Measurements from ENCODE around the gene HSCB. TPM values are rescaled to one million over a fixed set of nuclear protein-coding genes. Genes with fewer than 3 reads are reported as not detected.
"Not testable (repeated sequence)": the region's sequence is repeated elsewhere in the genome, so short reads cannot be mapped to it uniquely, and the experiment has no call there.

HSCB gene
- total RNA-seq (2014; rRNA removed; shearing (Covaris generic)) = 10.4 and 15.4 TPM in 2 replicates

- DNase-seq (ENCODE audit: low spot score) = peak; percentile 96
These were observed at the start of gene HSCB, which contains the start of gene CHEK2 for GRCh38 chr22:28741785-28742561. TSS of gene HSCB (plus strand) at chr22:28742039. CDS start at chr22:28742096, 57 bp downstream. TSS of gene CHEK2 (minus strand) at chr22:28741820. CDS start at chr22:28734721, 7,099 bp downstream.

GRCh38 chr22:28693041-28693760 lies 48.6 kb upstream of the HSCB start:
- DNase-seq (ENCODE audit: low spot score) = not testable (repeated sequence)

- DNase-seq (ENCODE audit: low spot score) = no peak
These were observed 38.9 kb upstream of the HSCB start for GRCh38 chr22:28702891-28703290.

DNA sequence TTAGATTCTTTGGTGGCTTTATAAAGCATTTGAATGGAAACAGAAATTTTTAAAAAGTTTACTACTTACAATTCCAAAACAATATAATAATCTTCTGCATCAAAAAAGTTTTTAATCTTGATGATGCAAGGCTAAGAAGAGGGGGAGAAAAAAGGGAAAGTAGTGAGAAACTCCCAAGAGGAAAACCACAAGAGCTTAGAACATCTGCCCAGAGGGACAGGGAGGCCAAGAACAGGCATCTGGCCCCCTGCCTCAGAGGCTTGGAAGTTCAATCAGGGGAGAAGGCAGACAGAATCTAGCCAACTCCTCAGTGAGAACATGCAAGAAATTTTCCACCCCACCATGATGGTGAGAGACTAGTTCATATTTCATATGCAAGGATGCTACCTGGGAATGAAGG lies 38.4 kb upstream of the HSCB start:
- no peak for DNase-seq (ENCODE audit: low spot score)

- no peak for DNase-seq (ENCODE audit: low spot score)
These were observed 35.0 kb upstream of the HSCB start for GRCh38 chr22:28706845-28707244.

DNA sequence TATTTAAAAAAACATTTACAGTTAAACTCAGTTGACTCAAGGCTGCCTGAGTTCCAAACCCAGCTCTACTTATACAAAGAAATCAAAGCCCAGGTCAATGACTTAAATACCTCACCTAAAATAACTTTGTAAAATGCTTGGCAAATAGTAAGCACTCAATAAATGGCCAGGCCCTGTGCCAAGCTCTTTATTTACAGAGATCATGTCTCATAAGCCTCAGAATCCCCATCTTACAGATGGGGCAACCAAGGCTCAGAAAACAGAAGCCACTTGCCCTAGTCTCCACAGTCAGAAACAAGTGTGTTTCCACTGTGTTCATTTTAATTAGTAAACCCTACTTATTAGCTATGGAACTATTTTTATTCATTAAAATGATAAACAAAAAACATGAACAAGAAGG lies 31.7 kb upstream of the HSCB start:
- no peak for DNase-seq (ENCODE audit: low spot score)

- peak; percentile 14 for DNase-seq (ENCODE audit: low spot score)
These were observed 31.2 kb upstream of the HSCB start for GRCh38 chr22:28710576-28711191.

DNA sequence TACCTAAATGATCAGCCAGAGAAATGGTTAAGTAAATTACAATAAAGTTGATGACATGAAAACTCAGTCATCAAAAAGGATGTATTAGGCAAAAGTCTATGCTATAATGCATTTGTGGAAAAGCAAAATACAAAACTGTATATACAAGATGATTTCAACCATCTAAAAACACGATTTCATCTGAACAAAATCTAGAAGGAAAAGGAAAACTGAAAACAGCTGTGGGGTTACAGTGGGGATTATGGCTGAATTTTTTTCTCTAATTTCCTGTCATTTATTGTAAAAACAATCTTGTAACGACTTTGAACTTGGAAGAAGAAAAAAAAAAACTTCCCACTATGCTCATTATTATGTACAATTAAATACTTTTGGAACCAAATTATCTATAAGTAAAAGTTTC lies 30.5 kb upstream of the HSCB start:
- DNase-seq (ENCODE audit: low spot score) = no peak

- DNase-seq (ENCODE audit: low spot score) = peak; percentile 80
These were observed 29.7 kb upstream of the HSCB start for GRCh38 chr22:28711820-28712777.

DNA sequence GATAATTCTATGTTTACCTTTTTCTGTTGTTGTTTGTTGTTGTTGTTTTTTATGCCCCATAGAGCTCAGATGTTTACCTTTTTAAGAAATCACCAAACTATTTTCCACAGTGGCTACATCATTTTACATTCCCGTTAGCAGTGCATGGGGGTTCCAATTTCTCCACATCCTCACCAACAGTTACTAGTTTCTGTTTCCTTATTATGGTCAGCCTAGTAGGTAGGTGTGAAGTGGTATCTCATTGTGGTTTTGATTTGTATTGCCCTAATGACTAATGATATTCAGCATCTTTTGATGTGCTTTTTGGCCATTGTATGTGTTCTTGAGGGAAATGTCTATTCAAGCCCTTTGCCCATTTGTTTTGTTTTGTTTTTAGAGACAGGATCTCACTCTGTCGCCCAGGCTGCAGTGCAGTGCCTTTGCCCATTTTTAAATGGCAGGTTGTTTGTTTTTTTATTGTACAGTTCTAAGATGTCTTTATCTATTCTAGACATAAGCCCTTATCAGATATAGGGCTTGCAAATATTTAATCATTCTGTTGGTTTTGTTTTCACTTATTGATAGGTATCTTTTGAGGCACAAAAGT lies 27.7 kb upstream of the HSCB start:
- DNase-seq (ENCODE audit: low spot score) = no peak

GRCh38 chr22:28715611-28716010 lies 26.2 kb upstream of the HSCB start:
- no peak for DNase-seq (ENCODE audit: low spot score)

- DNase-seq (ENCODE audit: low spot score) = no peak
These were observed 25.2 kb upstream of the HSCB start for GRCh38 chr22:28716686-28717085.

DNA sequence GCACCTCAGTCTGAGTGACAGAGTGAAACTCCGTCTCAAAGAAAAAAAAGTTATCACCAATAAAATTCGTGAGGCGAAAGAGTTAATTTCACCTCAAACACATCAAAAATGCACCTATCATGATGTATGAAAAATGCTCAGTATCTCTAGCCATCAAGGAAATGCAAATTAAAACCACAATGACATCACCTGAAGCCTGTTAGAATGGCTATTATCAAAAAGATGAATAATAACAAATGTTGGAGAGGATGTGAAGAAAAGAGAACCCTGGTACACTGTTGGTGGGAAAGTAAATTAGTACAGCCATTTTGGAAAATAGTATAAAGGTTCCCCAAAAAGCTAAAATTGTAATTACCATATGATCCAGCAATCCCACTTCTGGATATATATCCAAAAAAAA lies 23.8 kb upstream of the HSCB start:
- no peak for DNase-seq (ENCODE audit: low spot score)

DNA sequence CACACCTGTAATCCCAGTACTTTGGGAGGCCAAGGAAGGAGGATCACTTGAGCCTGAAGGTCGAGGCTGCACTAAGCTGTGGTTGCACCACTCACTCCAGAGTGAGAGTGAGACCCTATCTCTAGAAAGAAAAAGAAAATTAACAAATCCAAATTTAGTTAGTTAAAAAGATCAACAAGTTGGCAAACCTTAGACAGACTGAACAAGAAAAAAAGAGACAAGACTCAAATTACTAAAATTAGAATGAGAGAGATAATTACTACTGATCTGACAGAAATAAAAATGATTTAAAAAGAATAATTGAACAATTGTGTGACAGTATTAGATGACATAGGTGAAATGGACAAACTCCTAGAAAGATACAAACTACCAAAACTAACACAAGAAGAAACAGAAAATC lies 13.8 kb upstream of the HSCB start:
- no peak for DNase-seq (ENCODE audit: low spot score)

- DNase-seq (ENCODE audit: low spot score) = no peak
These were observed 13.1 kb upstream of the HSCB start for GRCh38 chr22:28728621-28729313.

DNA sequence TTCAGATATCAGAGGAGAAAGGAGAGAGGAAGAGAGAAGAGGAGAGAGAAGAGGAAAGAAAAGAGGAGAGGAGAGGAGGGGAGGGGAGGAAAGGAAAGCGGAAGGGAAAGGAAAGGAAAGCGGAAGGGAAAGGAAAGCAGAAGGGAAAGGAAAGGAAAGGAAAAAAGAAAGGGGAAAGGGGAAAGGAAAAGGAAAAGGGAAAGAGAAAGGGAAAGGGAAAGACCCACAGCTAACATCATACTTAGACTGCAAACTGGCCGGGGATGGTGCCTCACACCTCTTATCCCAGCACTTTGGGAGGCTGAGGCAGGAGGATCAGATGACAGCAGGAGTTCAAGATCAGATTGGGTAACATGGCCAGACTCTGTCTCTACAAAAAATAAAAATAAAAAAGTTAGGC lies 11.7 kb upstream of the HSCB start:
- DNase-seq (ENCODE audit: low spot score) = no peak

DNA sequence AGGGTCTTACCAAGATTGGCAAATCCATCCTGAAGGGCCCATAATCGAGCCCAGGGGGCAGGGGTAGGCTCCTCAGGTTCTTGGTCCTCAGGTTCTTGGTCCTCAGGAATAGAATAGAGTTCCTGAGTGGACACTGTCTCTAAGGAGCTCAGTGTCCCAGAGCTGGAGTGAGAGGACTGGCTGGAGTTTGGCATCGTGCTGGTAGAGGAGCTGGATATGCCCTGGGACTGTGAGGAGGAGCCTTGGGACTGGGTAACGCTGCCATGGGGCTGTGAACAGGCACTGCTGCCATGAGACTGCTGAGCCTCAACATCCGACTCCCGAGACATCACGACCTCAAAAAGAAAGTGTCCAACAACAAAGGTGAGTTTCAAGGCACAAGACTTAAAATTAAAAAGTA lies 7.4 kb upstream of the HSCB start:
- no peak for DNase-seq (ENCODE audit: low spot score)

DNA sequence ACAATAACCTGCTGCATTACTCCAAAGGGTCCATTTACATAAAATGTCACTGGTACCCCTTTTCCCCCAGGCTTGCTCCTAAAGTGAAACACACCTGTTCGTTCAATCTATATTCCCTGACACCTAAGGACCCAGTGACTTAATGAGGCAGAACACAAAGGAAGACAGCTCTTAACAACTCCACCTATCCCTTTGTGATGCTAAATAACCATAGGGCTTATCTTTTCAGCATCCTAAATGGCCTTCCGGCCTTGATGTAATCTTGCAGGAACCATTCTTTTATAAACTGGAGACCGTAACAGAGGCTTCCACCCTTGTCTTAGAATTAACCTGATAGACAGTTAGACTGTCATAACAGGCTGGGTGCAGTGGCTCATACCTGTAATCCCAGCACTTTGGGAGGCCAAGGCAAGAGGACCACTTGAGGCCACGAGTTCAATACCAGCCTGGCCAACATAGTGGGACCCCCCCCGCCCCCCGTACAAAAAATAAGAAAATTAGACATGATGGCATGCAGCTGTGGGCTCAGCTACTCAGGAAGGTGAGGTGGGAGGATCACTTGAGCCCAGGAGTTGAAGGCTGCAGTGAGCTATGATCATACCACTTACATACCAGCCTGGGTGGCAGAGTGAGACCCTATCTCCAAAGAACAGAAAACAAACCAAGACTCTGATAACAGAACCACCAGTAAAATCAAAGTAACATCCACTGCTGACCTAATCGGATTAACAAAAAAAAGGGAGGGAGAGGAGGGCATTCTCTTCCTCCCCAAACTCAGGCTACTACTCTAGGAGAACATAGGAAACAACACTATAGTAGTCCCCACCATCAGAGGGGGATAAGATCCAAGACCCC lies 5.3 kb upstream of the HSCB start:
- no peak for DNase-seq (ENCODE audit: low spot score)

DNA sequence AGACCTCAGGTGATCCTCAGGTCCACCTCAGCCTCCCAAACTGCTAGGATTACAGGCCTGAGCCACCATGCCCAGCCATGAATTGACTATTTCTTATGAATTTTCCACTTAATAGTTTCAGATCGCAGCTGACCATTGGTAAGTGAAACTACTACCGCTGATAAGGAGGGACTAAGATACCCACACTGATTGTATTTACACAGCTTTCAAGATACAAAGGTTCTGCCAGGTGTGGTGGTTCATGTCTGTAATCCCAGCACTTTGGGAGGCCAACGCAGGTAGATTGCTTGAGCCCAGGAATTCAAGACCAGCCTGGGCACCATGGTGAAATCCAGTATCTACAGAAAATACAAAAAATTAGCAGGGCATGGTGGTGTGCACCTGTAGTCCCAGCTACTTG lies 4.1 kb upstream of the HSCB start:
- DNase-seq (ENCODE audit: low spot score) = no peak

- not testable (repeated sequence) for DNase-seq (ENCODE audit: low spot score)
These were observed 3.0 kb upstream of the HSCB start for GRCh38 chr22:28738876-28739275.

Data from A172 (cell line).